H9 (cell line): ENCODE results near the gene ZNF700. TPM values are rescaled to one million over a fixed set of nuclear protein-coding genes. Genes with fewer than 3 reads are reported as not detected.

ENCODE experiments used
- DNase-seq: peaks from one replicate; pipeline ENCODE4 v3.0.0-alpha.2; 2017
- H2AFZ ChIP-seq: one replicate; pipeline ENCODE4 v1.6.1; 2013; ENCODE audit warnings: mild to moderate bottlenecking, low read length, control low read depth, moderate library complexity
- H2AK5ac ChIP-seq: 2 replicates; pipeline ENCODE4 v1.6.1; 2013; ENCODE audit warnings: low read length, control low read depth, mixed read lengths; ENCODE audit not compliant: insufficient read length
- H2BK120ac ChIP-seq: one replicate; pipeline ENCODE4 v1.6.1; 2013; ENCODE audit warnings: low read depth, mild to moderate bottlenecking, low read length, control low read depth, inconsistent platforms; ENCODE audit not compliant: poor library complexity, severe bottlenecking
- H2BK12ac ChIP-seq: 2 replicates; pipeline ENCODE4 v1.6.1; 2013; ENCODE audit warnings: low read length, control low read depth, mixed read lengths, low read depth; ENCODE audit not compliant: insufficient read length
- H2BK15ac ChIP-seq: 2 replicates; pipeline ENCODE4 v1.6.1; 2013; ENCODE audit warnings: low read depth, low read length, control low read depth
- H2BK20ac ChIP-seq: one replicate; pipeline ENCODE4 v1.6.1; 2013; ENCODE audit warnings: low read depth, mild to moderate bottlenecking, low read length, control low read depth, inconsistent platforms; ENCODE audit not compliant: poor library complexity, severe bottlenecking
- H2BK5ac ChIP-seq: 2 replicates; pipeline ENCODE4 v1.6.1; 2013; ENCODE audit warnings: low read length, control low read depth, mixed read lengths; ENCODE audit not compliant: insufficient read length
- H3K14ac ChIP-seq: 2 replicates; pipeline ENCODE4 v1.6.1; 2013; ENCODE audit warnings: low read length, control low read depth; ENCODE audit not compliant: insufficient read depth
- H3K18ac ChIP-seq: 2 replicates; pipeline ENCODE4 v1.6.1; 2013; ENCODE audit warnings: low read depth, mild to moderate bottlenecking, mixed read lengths, low read length, control low read depth; ENCODE audit not compliant: insufficient read length
- H3K23ac ChIP-seq: 2 replicates; pipeline ENCODE4 v1.6.1; 2013; ENCODE audit warnings: low read length, control low read depth, mixed read lengths, low read depth; ENCODE audit not compliant: insufficient read length
- H3K23me2 ChIP-seq: 2 replicates; pipeline ENCODE4 v1.6.1; 2013; ENCODE audit warnings: low read depth, mild to moderate bottlenecking, mixed read lengths, low read length, control low read depth; ENCODE audit not compliant: insufficient read length, poor library complexity, severe bottlenecking
- H3K27ac ChIP-seq: 2 replicates; pipeline ENCODE4 v1.5.1; 2013; ENCODE audit warnings: low read length, control low read depth, mixed read lengths, low read depth; ENCODE audit not compliant: insufficient read length
- H3K27me3 ChIP-seq: 2 replicates; pipeline ENCODE4 v1.6.1; 2013; ENCODE audit warnings: low read length, control low read depth, inconsistent platforms; ENCODE audit not compliant: insufficient read depth
- H3K4ac ChIP-seq: 2 replicates; pipeline ENCODE4 v1.6.1; 2013; ENCODE audit warnings: low read depth, mild to moderate bottlenecking, control low read depth, inconsistent platforms, low read length, moderate library complexity
- H3K4me1 ChIP-seq: 2 replicates; pipeline ENCODE4 v1.6.1; 2013; ENCODE audit warnings: low read length, control low read depth, inconsistent platforms; ENCODE audit not compliant: insufficient read depth
- H3K4me2 ChIP-seq: 2 replicates; pipeline ENCODE4 v1.6.1; 2013; ENCODE audit warnings: low read length, control low read depth, mixed read lengths; ENCODE audit not compliant: insufficient read length, insufficient read depth
- H3K56ac ChIP-seq: 2 replicates; pipeline ENCODE4 v1.6.1; 2013; ENCODE audit warnings: low read depth, mild to moderate bottlenecking, mixed read lengths, low read length, control low read depth; ENCODE audit not compliant: insufficient read length
- H3K79me1 ChIP-seq: 2 replicates; pipeline ENCODE4 v1.6.1; 2013; ENCODE audit warnings: low read depth, mild to moderate bottlenecking, moderate library complexity, low read length, control low read depth, inconsistent platforms; ENCODE audit not compliant: insufficient read depth, poor library complexity, severe bottlenecking
- H3K79me2 ChIP-seq: 2 replicates; pipeline ENCODE4 v1.6.1; 2013; ENCODE audit warnings: low read length, control low read depth, inconsistent platforms; ENCODE audit not compliant: insufficient read depth
- H3K9ac ChIP-seq: 2 replicates; pipeline ENCODE4 v1.6.1; 2013; ENCODE audit warnings: low read length, control low read depth, mixed read lengths; ENCODE audit not compliant: insufficient read length; ENCODE audit errors: extremely low read depth
- H3K9me3 ChIP-seq: one replicate; pipeline ENCODE4 v1.6.1; 2013; ENCODE audit warnings: low read depth, low read length, inconsistent platforms; ENCODE audit not compliant: control insufficient read depth
- H3T11ph ChIP-seq: one replicate; pipeline ENCODE4 v1.6.1; 2013; ENCODE audit warnings: mild to moderate bottlenecking, low read length, control low read depth, inconsistent platforms
- H4K20me1 ChIP-seq: one replicate; pipeline ENCODE4 v1.6.1; 2013; ENCODE audit not compliant: control insufficient read depth, insufficient read length, insufficient read depth
- H4K5ac ChIP-seq: 2 replicates; pipeline ENCODE4 v1.6.1; 2013; ENCODE audit warnings: low read depth, mild to moderate bottlenecking, mixed read lengths, low read length, control low read depth; ENCODE audit not compliant: insufficient read length
- H4K8ac ChIP-seq: replicated peaks from 2 replicates; pipeline ENCODE4 v1.6.1; 2013; ENCODE audit warnings: low read length, control low read depth, mixed read lengths, low read depth; ENCODE audit not compliant: insufficient read length
- H4K91ac ChIP-seq: 2 replicates; pipeline ENCODE4 v1.6.1; 2013; ENCODE audit warnings: low read depth, mild to moderate bottlenecking, moderate library complexity, mixed read lengths, low read length, control low read depth; ENCODE audit not compliant: insufficient read length
- H3K27ac Mint-ChIP-seq, 3 experiments: 2 replicates in 2 of 3; 3 replicates in 1 of 3; pipeline ENCODE4 v1.8.0; 2020 to 2021; ENCODE audit warnings: mixed read lengths in 3 of 3, mild to moderate bottlenecking in 1 of 3, moderate library complexity in 1 of 3
- H3K27me3 Mint-ChIP-seq: 2 replicates; pipeline ENCODE4 v1.8.0; 2021; ENCODE audit warnings: low read depth, mild to moderate bottlenecking, moderate library complexity, mixed read lengths
- H3K36me3 Mint-ChIP-seq, 3 experiments: 2 replicates in 2 of 3; 3 replicates in 1 of 3; pipeline ENCODE4 v1.8.0; 2020 to 2021; ENCODE audit warnings: low read depth in 3 of 3, mixed read lengths in 3 of 3; ENCODE audit not compliant: insufficient read depth in 1 of 3
- H3K4me1 Mint-ChIP-seq, 2 experiments: 2 replicates each; pipeline ENCODE4 v1.8.0; 2020; ENCODE audit warnings: mixed read lengths in 2 of 2
- H3K4me3 Mint-ChIP-seq, 2 experiments: 2 replicates in 1 of 2; 3 replicates in 1 of 2; pipeline ENCODE4 v1.8.0; 2020 to 2021; ENCODE audit warnings: mild to moderate bottlenecking in 2 of 2, mixed read lengths in 2 of 2, moderate library complexity in 1 of 2
- H3K9me3 Mint-ChIP-seq, 2 experiments: 2 replicates in 1 of 2; 3 replicates in 1 of 2; pipeline ENCODE4 v1.8.0; 2020; ENCODE audit warnings: mild to moderate bottlenecking in 2 of 2, mixed read lengths in 2 of 2, moderate library complexity in 1 of 2
- CTCF ChIP-seq: fragments of 200-600 bp; sonication (generic); conservative IDR thresholded peaks from 3 replicates; pipeline ENCODE4 v1.8.0; 2021; ENCODE audit warnings: antibody characterized with exemption, mild to moderate bottlenecking
- WGBS: extraction: QIAGEN DNeasy Blood & Tissue Kit; methylation state at CpG from one replicate; pipeline ENCODE4 v1.1.7; 2013; ENCODE audit warnings: missing lambda C conversion rate, low lambda C conversion rate, mixed read lengths; ENCODE audit not compliant: insufficient read length; ENCODE audit errors: extremely low coverage; 5-methylcytosine and 5-hydroxymethylcytosine counted together
- total RNA-seq: library from RNA; stranded (reverse); gene quantifications from 2 replicates; pipeline ENCODE4 v1.2.1, GENCODE V29; 2021

Gene ZNF700
- total RNA-seq, 1 experiment from 2014 or later = 9.9 TPM

GRCh38 chr19:11894851-11895250 lies 30.1 kb upstream of the ZNF700 start:
- H3K18ac ChIP-seq = no peak overlapping the region
- H3K23ac ChIP-seq = no peak overlapping the region
- no peak overlapping the region for H3K27ac ChIP-seq
- H3K79me2 ChIP-seq = 0 out of 2 replicates have a peak, but pooled peaks cover 2% of the 10 kb centered on the region
- no peak overlapping the region for H4K8ac ChIP-seq
- no peak overlapping the region for H4K5ac ChIP-seq
- no peak overlapping the region for H2AFZ ChIP-seq
- H3K4ac ChIP-seq = no peak overlapping the region
- WGBS = no CpG with 5 or more reads among the region's 6 CpGs
- no peaks in the 10 kb centered on the region; the same call in 1 of the 2 replicates for H3K4me1 ChIP-seq
- H4K91ac ChIP-seq = no peak overlapping the region
- peaks cover 9% of the 10 kb centered on the region for H3K9me3 ChIP-seq
- no peak overlapping the region for H3K4me2 ChIP-seq
- no peak overlapping the region for H3K9ac ChIP-seq
- H2AK5ac ChIP-seq = no peak overlapping the region
- H2BK120ac ChIP-seq = no peak overlapping the region
- no peaks in the 10 kb centered on the region for H4K20me1 ChIP-seq
- TF ChIP-seq CTCF = no peak
- Mint-ChIP-seq H3K27me3 (peaks cover 2% of the 10 kb centered on the region), H3K36me3 (peaks cover 72 to 83% (median 81%) of the 10 kb centered on the region in 3 experiments), H3K9me3 (peaks cover 66 to 86% of the 10 kb centered on the region in 2 experiments), H3K4me1 (peaks cover 12% of the 10 kb centered on the region in 2 experiments), H3K27ac (no peak overlapping the region), H3K4me3 (no peak overlapping the region)
- peaks cover 3% of the 10 kb centered on the region for H3K79me1 ChIP-seq
- no peak overlapping the region for H2BK5ac ChIP-seq
- no peak for DNase-seq
- H3K23me2 ChIP-seq = no peaks in the 10 kb centered on the region
- H2BK15ac ChIP-seq = no peak overlapping the region
- H3K56ac ChIP-seq = no peak overlapping the region
- H3K14ac ChIP-seq = no peak overlapping the region
- no peaks in the 10 kb centered on the region for H3K27me3 ChIP-seq
- H3T11ph ChIP-seq = no peak overlapping the region
- H2BK12ac ChIP-seq = no peak overlapping the region
- no peak overlapping the region for H2BK20ac ChIP-seq
